C4-2B (cell line): ENCODE results near the gene FHDC1.

ENCODE experiments used
- ZFX ChIP-seq: fragments of 450-650 bp; IDR thresholded peaks from 2 replicates; pipeline ENCODE4 v1.6.1; 2017
- TF ChIP-seq, protein P1 (sequence below): fragments of 450-650 bp; conservative IDR thresholded peaks from 2 replicates; pipeline ENCODE4 v1.5.1; 2017; ENCODE audit warnings: mild to moderate bottlenecking

GRCh38 chr4:152900395-152900794, 35.7 kb upstream of the FHDC1 start:
- TF ChIP-seq, protein P1, sequence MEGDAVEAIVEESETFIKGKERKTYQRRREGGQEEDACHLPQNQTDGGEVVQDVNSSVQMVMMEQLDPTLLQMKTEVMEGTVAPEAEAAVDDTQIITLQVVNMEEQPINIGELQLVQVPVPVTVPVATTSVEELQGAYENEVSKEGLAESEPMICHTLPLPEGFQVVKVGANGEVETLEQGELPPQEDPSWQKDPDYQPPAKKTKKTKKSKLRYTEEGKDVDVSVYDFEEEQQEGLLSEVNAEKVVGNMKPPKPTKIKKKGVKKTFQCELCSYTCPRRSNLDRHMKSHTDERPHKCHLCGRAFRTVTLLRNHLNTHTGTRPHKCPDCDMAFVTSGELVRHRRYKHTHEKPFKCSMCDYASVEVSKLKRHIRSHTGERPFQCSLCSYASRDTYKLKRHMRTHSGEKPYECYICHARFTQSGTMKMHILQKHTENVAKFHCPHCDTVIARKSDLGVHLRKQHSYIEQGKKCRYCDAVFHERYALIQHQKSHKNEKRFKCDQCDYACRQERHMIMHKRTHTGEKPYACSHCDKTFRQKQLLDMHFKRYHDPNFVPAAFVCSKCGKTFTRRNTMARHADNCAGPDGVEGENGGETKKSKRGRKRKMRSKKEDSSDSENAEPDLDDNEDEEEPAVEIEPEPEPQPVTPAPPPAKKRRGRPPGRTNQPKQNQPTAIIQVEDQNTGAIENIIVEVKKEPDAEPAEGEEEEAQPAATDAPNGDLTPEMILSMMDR, result no peak
- no peak for TF ChIP-seq ZFX
